EL (cell line): ENCODE results near the gene PTGDR.

ENCODE experiments used
- DNase-seq: peaks from one replicate; pipeline ENCODE4 v3.0.0-alpha.2; 2016

Gene PTGDR

GRCh38 chr14:52313903-52314594 is 46.6 kb downstream of the PTGDR start, which contains the start of gene PTGER2:
TSS of gene PTGER2 (plus strand) at chr14:52314312. CDS start at chr14:52314549, 237 bp downstream.
- peak; percentile 94 for DNase-seq

DNA sequence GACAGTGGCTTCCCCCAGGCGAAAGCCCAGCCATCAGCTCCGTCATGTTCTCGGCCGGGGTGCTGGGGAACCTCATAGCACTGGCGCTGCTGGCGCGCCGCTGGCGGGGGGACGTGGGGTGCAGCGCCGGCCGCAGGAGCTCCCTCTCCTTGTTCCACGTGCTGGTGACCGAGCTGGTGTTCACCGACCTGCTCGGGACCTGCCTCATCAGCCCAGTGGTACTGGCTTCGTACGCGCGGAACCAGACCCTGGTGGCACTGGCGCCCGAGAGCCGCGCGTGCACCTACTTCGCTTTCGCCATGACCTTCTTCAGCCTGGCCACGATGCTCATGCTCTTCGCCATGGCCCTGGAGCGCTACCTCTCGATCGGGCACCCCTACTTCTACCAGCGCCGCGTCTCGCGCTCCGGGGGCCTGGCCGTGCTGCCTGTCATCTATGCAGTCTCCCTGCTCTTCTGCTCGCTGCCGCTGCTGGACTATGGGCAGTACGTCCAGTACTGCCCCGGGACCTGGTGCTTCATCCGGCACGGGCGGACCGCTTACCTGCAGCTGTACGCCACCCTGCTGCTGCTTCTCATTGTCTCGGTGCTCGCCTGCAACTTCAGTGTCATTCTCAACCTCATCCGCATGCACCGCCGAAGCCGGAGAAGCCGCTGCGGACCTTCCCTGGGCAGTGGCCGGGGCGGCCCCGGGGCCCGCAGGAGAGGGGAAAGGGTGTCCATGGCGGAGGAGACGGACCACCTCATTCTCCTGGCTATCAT is 47.3 kb downstream of the PTGDR start:
- DNase-seq: peak; percentile 37

- DNase-seq: no peak
Observed at GRCh38 chr14:52315355-52315718, 47.8 kb downstream of the PTGDR start.

GRCh38 chr14:52318062-52318461 is 50.6 kb downstream of the PTGDR start:
- no peak for DNase-seq

DNA sequence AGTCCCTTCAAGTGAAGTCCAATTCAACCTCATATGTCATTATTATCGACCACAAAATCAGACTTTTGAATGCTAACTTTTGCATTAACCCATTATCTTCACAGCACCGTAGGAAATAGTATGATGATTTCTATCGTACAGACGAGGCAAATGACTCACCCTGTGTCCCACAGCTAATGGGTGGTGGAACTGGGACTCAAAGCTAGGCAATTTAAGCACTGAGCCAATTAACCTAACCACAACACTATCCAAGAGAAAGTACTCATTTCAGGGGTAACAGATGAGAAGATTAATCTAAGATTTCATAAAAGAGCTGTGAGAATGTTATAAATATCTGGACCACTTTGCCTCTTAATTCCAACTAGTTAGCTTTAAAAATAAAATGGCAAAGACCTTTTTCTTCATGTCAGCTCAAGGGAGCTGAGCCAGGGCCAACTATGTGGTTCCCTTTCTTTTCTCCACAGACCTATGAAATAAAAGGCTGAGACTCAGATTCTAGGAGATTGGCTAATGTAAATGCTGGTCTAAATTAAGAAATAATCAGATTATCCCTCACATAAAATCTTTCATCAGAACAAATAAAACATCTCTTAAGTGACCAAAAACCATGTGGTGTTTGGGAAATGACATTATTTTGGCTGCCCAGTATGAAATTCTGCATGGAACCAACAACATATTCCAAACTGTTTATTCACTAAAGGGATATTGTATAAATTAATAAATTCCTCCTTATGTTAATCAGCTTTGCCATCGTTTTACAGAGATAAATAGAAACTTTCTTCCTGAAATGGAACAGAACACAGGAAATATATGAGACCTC is 51.5 kb downstream of the PTGDR start:
- no peak for DNase-seq

DNA sequence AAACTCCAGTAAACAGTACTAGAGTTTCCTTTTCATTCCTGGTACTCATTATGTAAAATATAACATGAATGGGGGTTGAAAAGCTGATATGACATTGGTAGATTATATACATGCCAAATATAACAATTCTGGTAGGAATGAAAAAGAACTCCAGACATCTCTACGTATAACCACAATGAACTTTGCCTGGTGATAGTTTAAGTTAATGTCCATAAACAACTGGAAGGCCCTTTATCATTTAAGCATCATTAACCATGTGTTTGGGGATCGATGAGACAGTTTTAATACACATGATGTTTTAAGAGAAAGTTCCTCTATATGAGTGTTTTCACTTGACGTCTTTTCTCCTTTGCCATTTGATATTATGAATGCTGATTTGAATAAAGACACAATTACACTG is 52.4 kb downstream of the PTGDR start:
- DNase-seq: no peak

DNA sequence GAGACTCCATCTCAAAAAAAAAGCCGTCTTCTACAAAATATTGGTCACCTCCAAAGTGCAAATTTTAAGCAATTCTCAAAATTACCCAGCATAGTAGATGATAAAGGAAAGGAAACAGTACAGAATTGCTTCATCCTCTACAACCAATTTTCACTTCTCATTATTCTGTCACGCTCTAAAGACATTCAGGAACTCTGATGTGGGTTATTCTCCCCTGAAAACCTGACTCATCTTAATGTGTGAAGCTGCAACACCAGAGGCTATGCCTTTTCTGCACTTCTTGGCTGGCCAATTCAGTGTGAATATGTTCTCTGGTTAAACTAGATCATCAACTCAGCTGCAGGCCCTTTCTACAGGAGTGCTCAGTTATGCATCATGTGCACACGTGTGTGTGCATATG is 57.6 kb downstream of the PTGDR start:
- DNase-seq: no peak

DNA sequence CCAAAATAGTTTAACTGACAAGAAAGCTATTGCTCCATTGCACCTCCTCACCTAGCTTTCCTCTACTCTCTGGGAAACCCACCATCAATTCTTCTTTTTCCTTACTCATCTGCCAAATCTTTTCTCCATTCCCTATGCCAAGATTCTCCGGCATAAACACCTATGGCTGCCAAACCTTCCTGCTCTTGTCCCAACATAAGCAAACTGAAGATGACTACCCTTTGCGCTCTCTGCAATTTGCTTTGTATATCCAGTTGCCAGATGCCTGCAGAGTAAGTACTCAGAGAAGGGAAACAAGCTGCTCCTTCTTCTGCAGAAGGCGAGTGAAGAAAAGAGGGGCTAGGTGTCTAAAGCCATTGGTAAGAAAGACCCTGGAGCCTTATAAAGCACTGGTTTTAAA is 58.1 kb downstream of the PTGDR start:
- no peak for DNase-seq
